ENCODE data around the gene ZFP57. TPM values are rescaled to one million over a fixed set of nuclear protein-coding genes. Genes with fewer than 3 reads are reported as not detected.

ZFP57 gene
- total and polyA plus RNA-seq, 10 of the 15 experiments (the other 5 are each of a cell fraction or from before 2014, with no cell fraction given), result not detected

- TF ChIP-seq, protein P1, sequence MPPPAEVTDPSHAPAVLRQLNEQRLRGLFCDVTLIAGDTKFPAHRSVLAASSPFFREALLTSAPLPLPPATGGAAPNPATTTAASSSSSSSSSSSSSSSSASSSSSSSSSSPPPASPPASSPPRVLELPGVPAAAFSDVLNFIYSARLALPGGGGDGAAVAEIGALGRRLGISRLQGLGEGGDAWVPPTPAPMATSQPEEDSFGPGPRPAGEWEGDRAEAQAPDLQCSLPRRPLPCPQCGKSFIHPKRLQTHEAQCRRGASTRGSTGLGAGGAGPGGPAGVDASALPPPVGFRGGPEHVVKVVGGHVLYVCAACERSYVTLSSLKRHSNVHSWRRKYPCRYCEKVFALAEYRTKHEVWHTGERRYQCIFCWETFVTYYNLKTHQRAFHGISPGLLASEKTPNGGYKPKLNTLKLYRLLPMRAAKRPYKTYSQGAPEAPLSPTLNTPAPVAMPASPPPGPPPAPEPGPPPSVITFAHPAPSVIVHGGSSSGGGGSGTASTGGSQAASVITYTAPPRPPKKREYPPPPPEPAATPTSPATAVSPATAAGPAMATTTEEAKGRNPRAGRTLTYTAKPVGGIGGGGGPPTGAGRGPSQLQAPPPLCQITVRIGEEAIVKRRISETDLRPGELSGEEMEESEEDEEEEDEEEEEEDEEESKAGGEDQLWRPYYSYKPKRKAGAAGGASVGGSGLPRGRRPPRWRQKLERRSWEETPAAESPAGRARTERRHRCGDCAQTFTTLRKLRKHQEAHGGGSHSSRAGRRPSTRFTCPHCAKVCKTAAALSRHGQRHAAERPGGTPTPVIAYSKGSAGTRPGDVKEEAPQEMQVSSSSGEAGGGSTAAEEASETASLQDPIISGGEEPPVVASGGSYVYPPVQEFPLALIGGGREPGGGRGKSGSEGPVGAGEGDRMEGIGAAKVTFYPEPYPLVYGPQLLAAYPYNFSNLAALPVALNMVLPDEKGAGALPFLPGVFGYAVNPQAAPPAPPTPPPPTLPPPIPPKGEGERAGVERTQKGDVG (CRISPR knock-in tag; IDR thresholded peaks at IDR 0.05), result no peak
- TF ChIP-seq LARP7 (IDR thresholded peaks at IDR 0.05), result no peak
- no peak for TF ChIP-seq SP1 (IDR thresholded peaks at IDR 0.05; ENCODE audit: low read depth, low read length)
- no peak for TF ChIP-seq NR2C1 (IDR thresholded peaks at IDR 0.05)
- TF ChIP-seq JUND (IDR thresholded peaks at IDR 0.05; ENCODE audit: low read depth, low read length), result no peak
- no peak for TF ChIP-seq MYB (IDR thresholded peaks at IDR 0.05; ENCODE audit: borderline replicate concordance, low read depth, low read length)
- no peak for TF ChIP-seq SRF (IDR thresholded peaks at IDR 0.05; ENCODE audit: low read depth in 2 of 2, low read length in 2 of 2)
- TF ChIP-seq SREBF2 (IDR thresholded peaks at IDR 0.05; ENCODE audit: low read length), result no peak
- no peak for TF ChIP-seq RELA (IDR thresholded peaks at IDR 0.05; ENCODE audit: borderline replicate concordance, partially characterized antibody)
- TF ChIP-seq CHD4 (IDR thresholded peaks at IDR 0.05), result no peak
- TF ChIP-seq BCL3 (IDR thresholded peaks at IDR 0.05; ENCODE audit: borderline replicate concordance, insufficient read depth, low read depth, low read length, poor library complexity, severe bottlenecking), result no peak
- no peak for TF ChIP-seq ZBTB40 (IDR thresholded peaks at IDR 0.05; ENCODE audit: borderline replicate concordance)
- no peak for TF ChIP-seq ZBTB33 (IDR thresholded peaks at IDR 0.05)
- TF ChIP-seq HCFC1 (IDR thresholded peaks at IDR 0.05; ENCODE audit: low read length), result no peak
- RAD21 ChIA-PET (ENCODE audit: unreplicated experiment), result interaction anchor here (0.5 to 2.3 kb wide), 3 partner anchors 11 to 135 kb away, joined by 3 to 8 read pairs (median 3); no protein-coding TSS in a partner anchor
- no peaks in the 10 kb centered on the region for H3K27me3 ChIP-seq (replicated peaks in 1 of 2; ENCODE audit: control insufficient read depth in 2 of 2, insufficient read depth in 2 of 2, low read length in 1 of 2)
- POLR2A ChIA-PET, result interaction anchor here (0.6 to 1.6 kb wide), 3 partner anchors 11 to 22 kb away, joined by 3 to 6 read pairs (median 4); no protein-coding TSS in a partner anchor
- in situ Hi-C loops (cut with MboI), result no loop called here
- ATAC-seq, result no peak
- peaks cover 11% of the 10 kb centered on the region for H3K4me1 ChIP-seq (ENCODE audit: control insufficient read depth, insufficient read depth, low read length)
- H3K27ac ChIP-seq (ENCODE audit: control insufficient read depth, insufficient read depth), result no peak overlapping the region
- SMC1A ChIA-PET (ENCODE audit: uncharacterized antibody, unreplicated experiment), result interaction anchor here (1.0 to 3.2 kb wide), 5 partner anchors 10 to 107 kb away, joined by 3 to 24 read pairs (median 3); no protein-coding TSS in a partner anchor
- H3K4me2 ChIP-seq (ENCODE audit: control insufficient read depth, insufficient read depth), result no peak overlapping the region
- H3K79me2 ChIP-seq (ENCODE audit: control insufficient read depth, insufficient read depth, low read length), result peaks cover 38% of the 10 kb centered on the region
- WGBS (ENCODE audit: insufficient coverage, insufficient replicate concordance, low lambda C conversion rate, missing lambda C conversion rate), result 45% methylated on average over 2 of the region's 2 CpGs
- H3K36me3 ChIP-seq (ENCODE audit: control insufficient read depth in 2 of 2, insufficient read depth in 2 of 2, low read length in 1 of 2), result peaks cover 11 to 33% of the 10 kb centered on the region in 2 experiments
- no peak overlapping the region for H3K4me3 ChIP-seq
- no TSS peak for BruUV-seq (replicated peaks)
- H4K20me1 ChIP-seq (ENCODE audit: control insufficient read depth, insufficient read depth), result peaks cover 9% of the 10 kb centered on the region
- intact Hi-C loops (cut with micrococcal nuclease; ENCODE audit: unreplicated experiment), result loop anchor here (10.0 kb wide), 1 partner anchor 217 kb away; the partner anchor contains the start of gene HLA-A
- FAIRE-seq, result no peak
- CTCF ChIA-PET, result interaction anchor here (0.6 to 3.7 kb wide), 7 partner anchors 10 to 80 kb away, joined by 3 to 24 read pairs (median 6); no protein-coding TSS in a partner anchor
- H2AFZ ChIP-seq (ENCODE audit: control insufficient read depth, low read depth, low read length), result no peak overlapping the region
- no peaks in the 10 kb centered on the region for H3K9me3 ChIP-seq (replicated peaks; ENCODE audit: control insufficient read depth, insufficient read depth, low read length)
- DNase-seq (ENCODE audit: low read depth, low spot score), result no peak
- H3K9ac ChIP-seq (ENCODE audit: control insufficient read depth, insufficient read depth, low read length), result no peak overlapping the region
Measured at GRCh38 chr6:29727637-29728036, 46.7 kb upstream of the ZFP57 start.
